ENCODE measurements around the gene ZNF570. TPM values are rescaled to one million over a fixed set of nuclear protein-coding genes. Genes with fewer than 3 reads are reported as not detected.
A peak's percentile ranks its signal among the peaks of the same experiment; 100 is the strongest.

Gene ZNF570
- total RNA-seq, 1 donor from 2014 or later, result 5.2 TPM

GRCh38 chr19:37505958-37506386, 36.8 kb downstream of the ZNF570 start:
- intact Hi-C loops (cut with DNase I), result no loop called here
- H3K4me3 ChIP-seq, result peak overlapping the region; percentile 63 to 74
- H3K27ac ChIP-seq, result peak overlapping the region; percentile 87
- no peaks in the 10 kb centered on the region for H3K27me3 ChIP-seq
- TF ChIP-seq POLR2A (IDR thresholded peaks at IDR 0.05) (no peak), POLR2AphosphoS5 (IDR thresholded peaks at IDR 0.05; ENCODE audit: insufficient read depth in 1 of 2, low read depth in 1 of 2) (no peak), CTCF (IDR thresholded peaks at IDR 0.05) (no peak)
- DNase-seq (ENCODE audit: extremely low spot score in 2 of 2), result no peak
- H3K9me3 ChIP-seq, result no peaks in the 10 kb centered on the region
- no peaks in the 10 kb centered on the region for H3K36me3 ChIP-seq
- H3K4me1 ChIP-seq, result peaks cover 6% of the 10 kb centered on the region

- TF ChIP-seq POLR2AphosphoS5 (IDR thresholded peaks at IDR 0.05; ENCODE audit: insufficient read depth in 1 of 2, low read depth in 1 of 2), result peak; percentile 67 to 81
- no peak for TF ChIP-seq CTCF (IDR thresholded peaks at IDR 0.05)
- Histone ChIP-seq H3K9me3 (no peaks in the 10 kb centered on the region), H3K4me1 (peaks cover 6% of the 10 kb centered on the region), H3K27me3 (no peaks in the 10 kb centered on the region), H3K27ac (peak within 1 kb of the TSS; percentile 87), H3K4me3 (peak within 1 kb of the TSS; percentile 63 to 74), H3K36me3 (peaks cover 0 to 5% of the 10 kb centered on the region in 2 donors)
- intact Hi-C loops (cut with DNase I), result no loop called here
- peak in 1 of 2 donors; percentile 86 for DNase-seq (ENCODE audit: extremely low spot score in 2 of 2)
Observed at GRCh38 chr19:37506387-37507166, 37.4 kb downstream of the ZNF570 start, which contains the start of gene ZNF793. TSS of gene ZNF793 (plus strand) at chr19:37506939. CDS start at chr19:37523440, 16,501 bp downstream.

GRCh38 chr19:37507167-37507464, 38.0 kb downstream of the ZNF570 start:
- peak overlapping the region; percentile 87 for H3K27ac ChIP-seq

GRCh38 chr19:37511186-37511585, 42.0 kb downstream of the ZNF570 start:
- no peak for TF ChIP-seq POLR2A (IDR thresholded peaks at IDR 0.05)
- no peak for TF ChIP-seq CTCF (IDR thresholded peaks at IDR 0.05)
- no peak for TF ChIP-seq POLR2AphosphoS5 (IDR thresholded peaks at IDR 0.05; ENCODE audit: insufficient read depth in 1 of 2, low read depth in 1 of 2)
- H3K4me1 ChIP-seq, result no peaks in the 10 kb centered on the region
- intact Hi-C loops (cut with DNase I), result no loop called here
- no peaks in the 10 kb centered on the region for H3K9me3 ChIP-seq
- no peak overlapping the region for H3K4me3 ChIP-seq
- no peak overlapping the region for H3K27ac ChIP-seq
- H3K36me3 ChIP-seq, result peaks cover 0 to 35% of the 10 kb centered on the region in 2 donors
- no peak for DNase-seq (ENCODE audit: extremely low spot score in 2 of 2)
- H3K27me3 ChIP-seq, result no peaks in the 10 kb centered on the region

More at GRCh38 chr19:37507167-37507464, 38.0 kb downstream of the ZNF570 start:
- Histone ChIP-seq H3K36me3 (peaks cover 0 to 11% of the 10 kb centered on the region in 2 donors), H3K4me1 (peaks cover 6% of the 10 kb centered on the region), H3K27me3 (no peaks in the 10 kb centered on the region), H3K4me3 (peak overlapping the region; percentile 63 to 74), H3K9me3 (no peaks in the 10 kb centered on the region)
- no peak for TF ChIP-seq POLR2A (IDR thresholded peaks at IDR 0.05)
- TF ChIP-seq POLR2AphosphoS5 (IDR thresholded peaks at IDR 0.05; ENCODE audit: insufficient read depth in 1 of 2, low read depth in 1 of 2), result no peak
- TF ChIP-seq CTCF (IDR thresholded peaks at IDR 0.05), result no peak
- no peak for DNase-seq (ENCODE audit: extremely low spot score in 2 of 2)
- intact Hi-C loops (cut with DNase I), result no loop called here

GRCh38 chr19:37511821-37512220, 42.7 kb downstream of the ZNF570 start:
- TF ChIP-seq POLR2AphosphoS5 (IDR thresholded peaks at IDR 0.05; ENCODE audit: insufficient read depth in 1 of 2, low read depth in 1 of 2), result no peak
- Histone ChIP-seq H3K4me1 (no peaks in the 10 kb centered on the region), H3K27me3 (no peaks in the 10 kb centered on the region), H3K27ac (no peak overlapping the region), H3K36me3 (peaks cover 0 to 42% of the 10 kb centered on the region in 2 donors), H3K4me3 (no peak overlapping the region), H3K9me3 (no peaks in the 10 kb centered on the region)
- intact Hi-C loops (cut with DNase I), result no loop called here
- no peak for DNase-seq (ENCODE audit: extremely low spot score in 2 of 2)

All from vagina (tissue), 2 donors.